ENCODE data around the gene DPP4. TPM values are rescaled to one million over a fixed set of nuclear protein-coding genes. Genes with fewer than 3 reads are reported as not detected.

The DPP4 gene
- total and polyA plus RNA-seq, 2 experiments from 2014 or later = 31.6 to 39.9 TPM

- no peak overlapping the region for H3K9ac ChIP-seq
- no peak for DNase-seq
- TF ChIP-seq EZH2phosphoT487 (IDR thresholded peaks at IDR 0.05; ENCODE audit: insufficient read depth, low read depth) (no peak), EZH2 (IDR thresholded peaks at IDR 0.05; ENCODE audit: insufficient read depth, poor library complexity, severe bottlenecking) (no peak)
- no peaks in the 10 kb centered on the region for H4K20me1 ChIP-seq (ENCODE audit: insufficient read depth)
- no peak overlapping the region for H3K4me3 ChIP-seq
- in situ Hi-C loops (cut with MboI) = no loop called here
- H3K27me3 ChIP-seq (replicated peaks; ENCODE audit: insufficient read depth) = no peaks in the 10 kb centered on the region
- H3K4me2 ChIP-seq (ENCODE audit: unreplicated experiment) = no peak overlapping the region
- H3K36me3 ChIP-seq (ENCODE audit: low read depth) = no peaks in the 10 kb centered on the region
- H3K9me2 ChIP-seq (ENCODE audit: insufficient read depth) = no peaks in the 10 kb centered on the region
- WGBS, 2 experiments (ENCODE audit: low coverage in 1 of 2, low lambda C conversion rate in 2 of 2, missing lambda C conversion rate in 2 of 2) = 96 to 98% methylated on average over 2 of the region's 2 CpGs
- no peaks in the 10 kb centered on the region for H3K9me3 ChIP-seq (ENCODE audit: low read depth)
- no peaks in the 10 kb centered on the region for H3K79me2 ChIP-seq (ENCODE audit: insufficient read depth)
- peaks cover 10% of the 10 kb centered on the region; the same call in 1 of the 2 replicates for H3K4me1 ChIP-seq (ENCODE audit: insufficient read depth)
- H3F3A ChIP-seq (ENCODE audit: insufficient read depth) = no peaks in the 10 kb centered on the region
- H3K27ac ChIP-seq = no peak overlapping the region
- no peak overlapping the region for H2AFZ ChIP-seq
Measured at GRCh38 chr2:161974461-161974860, 99.6 kb downstream of the DPP4 start.

DNA sequence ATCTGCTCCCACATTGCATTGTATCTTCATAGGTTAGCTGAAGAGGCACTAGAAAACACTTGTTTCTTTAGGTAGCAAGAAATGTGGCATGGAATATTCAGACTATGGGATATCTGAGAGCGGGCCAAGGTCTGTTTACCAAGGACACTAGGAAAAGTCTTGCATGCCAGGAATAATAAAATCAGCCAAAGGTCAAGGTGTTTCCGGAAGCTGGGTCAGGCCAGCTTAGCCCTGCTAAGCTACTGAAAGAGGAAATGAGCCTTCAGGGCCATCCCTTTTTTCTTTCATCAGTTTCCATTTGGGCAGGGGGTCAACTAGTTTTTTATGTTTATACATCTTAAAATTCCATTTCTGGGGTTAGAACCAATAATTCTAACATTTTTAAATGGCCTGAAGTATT lies 101.1 kb downstream of the DPP4 start:
- Histone ChIP-seq H2AFZ (no peak overlapping the region), H3K9ac (no peak overlapping the region), H4K20me1 (ENCODE audit: insufficient read depth) (no peaks in the 10 kb centered on the region), H3K27me3 (replicated peaks; ENCODE audit: insufficient read depth) (no peaks in the 10 kb centered on the region), H3K9me2 (ENCODE audit: insufficient read depth) (no peaks in the 10 kb centered on the region), H3K79me2 (ENCODE audit: insufficient read depth) (no peaks in the 10 kb centered on the region), H3K9me3 (ENCODE audit: low read depth) (no peaks in the 10 kb centered on the region), H3K4me3 (no peak overlapping the region), H3K4me2 (ENCODE audit: unreplicated experiment) (no peak overlapping the region), H3K27ac (no peak overlapping the region), H3K36me3 (ENCODE audit: low read depth) (no peaks in the 10 kb centered on the region), H3F3A (ENCODE audit: insufficient read depth) (no peaks in the 10 kb centered on the region), H3K4me1 (ENCODE audit: insufficient read depth) (peaks cover 10% of the 10 kb centered on the region; the same call in 1 of the 2 replicates)
- DNase-seq = no peak
- 70 to 76% methylated on average over 2 of the region's 2 CpGs for WGBS, 2 experiments (ENCODE audit: low coverage in 1 of 2, low lambda C conversion rate in 2 of 2, missing lambda C conversion rate in 2 of 2)
- in situ Hi-C loops (cut with MboI) = no loop called here
- TF ChIP-seq EZH2 (IDR thresholded peaks at IDR 0.05; ENCODE audit: insufficient read depth, poor library complexity, severe bottlenecking) (no peak), EZH2phosphoT487 (IDR thresholded peaks at IDR 0.05; ENCODE audit: insufficient read depth, low read depth) (no peak)

GRCh38 chr2:161972232-161972631 lies 101.8 kb downstream of the DPP4 start:
- Histone ChIP-seq H3F3A (ENCODE audit: insufficient read depth) (no peaks in the 10 kb centered on the region), H3K36me3 (ENCODE audit: low read depth) (no peaks in the 10 kb centered on the region), H3K4me1 (ENCODE audit: insufficient read depth) (peaks cover 8% of the 10 kb centered on the region; the same call in 1 of the 2 replicates), H3K9me2 (ENCODE audit: insufficient read depth) (no peaks in the 10 kb centered on the region), H3K9ac (no peak overlapping the region), H3K27ac (no peak overlapping the region), H3K4me3 (no peak overlapping the region), H3K79me2 (ENCODE audit: insufficient read depth) (no peaks in the 10 kb centered on the region), H4K20me1 (ENCODE audit: insufficient read depth) (no peaks in the 10 kb centered on the region), H2AFZ (no peak overlapping the region), H3K9me3 (ENCODE audit: low read depth) (no peaks in the 10 kb centered on the region), H3K4me2 (ENCODE audit: unreplicated experiment) (no peak overlapping the region), H3K27me3 (replicated peaks; ENCODE audit: insufficient read depth) (no peaks in the 10 kb centered on the region)
- in situ Hi-C loops (cut with MboI) = no loop called here
- TF ChIP-seq EZH2phosphoT487 (IDR thresholded peaks at IDR 0.05; ENCODE audit: insufficient read depth, low read depth) = no peak
- no peak for TF ChIP-seq EZH2 (IDR thresholded peaks at IDR 0.05; ENCODE audit: insufficient read depth, poor library complexity, severe bottlenecking)
- DNase-seq = no peak
- 92 to 94% methylated on average over 1 of the region's 1 CpG for WGBS, 2 experiments (ENCODE audit: low coverage in 1 of 2, low lambda C conversion rate in 2 of 2, missing lambda C conversion rate in 2 of 2)

DNA sequence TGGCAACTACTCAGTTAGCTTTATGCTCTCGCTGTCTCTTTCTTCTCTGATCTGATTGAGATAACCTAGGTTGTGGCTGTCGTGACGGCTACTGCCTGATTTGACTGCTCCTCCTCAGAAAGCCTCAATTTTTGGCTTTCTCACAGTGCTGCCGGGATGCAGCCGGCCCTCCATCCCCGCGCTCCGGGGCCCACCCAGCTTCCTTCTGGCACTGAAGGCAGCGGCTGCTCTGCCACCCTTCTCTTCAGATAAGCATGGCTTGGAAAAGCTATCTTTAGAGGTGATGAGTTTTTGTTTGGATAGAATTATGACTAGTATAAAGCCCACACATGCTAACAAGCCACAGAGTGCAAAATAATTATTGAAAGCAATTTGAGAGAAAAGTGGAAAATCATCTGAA lies 102.5 kb downstream of the DPP4 start:
- H3K9me3 ChIP-seq (ENCODE audit: low read depth) = no peaks in the 10 kb centered on the region
- no peak overlapping the region for H3K27ac ChIP-seq
- WGBS, 2 experiments (ENCODE audit: low coverage in 1 of 2, low lambda C conversion rate in 2 of 2, missing lambda C conversion rate in 2 of 2) = 65 to 76% methylated on average over 9 of the region's 9 CpGs
- no peaks in the 10 kb centered on the region for H3K79me2 ChIP-seq (ENCODE audit: insufficient read depth)
- no peaks in the 10 kb centered on the region for H3K36me3 ChIP-seq (ENCODE audit: low read depth)
- no peak overlapping the region for H3K4me2 ChIP-seq (ENCODE audit: unreplicated experiment)
- DNase-seq = no peak
- no peak overlapping the region for H3K9ac ChIP-seq
- no peak overlapping the region for H3K4me3 ChIP-seq
- H3F3A ChIP-seq (ENCODE audit: insufficient read depth) = no peaks in the 10 kb centered on the region
- no peaks in the 10 kb centered on the region for H3K27me3 ChIP-seq (replicated peaks; ENCODE audit: insufficient read depth)
- peaks cover under 1% of the 10 kb centered on the region; the same call in 1 of the 2 replicates for H3K4me1 ChIP-seq (ENCODE audit: insufficient read depth)
- no peaks in the 10 kb centered on the region for H3K9me2 ChIP-seq (ENCODE audit: insufficient read depth)
- H4K20me1 ChIP-seq (ENCODE audit: insufficient read depth) = no peaks in the 10 kb centered on the region
- in situ Hi-C loops (cut with MboI) = no loop called here
- H2AFZ ChIP-seq = no peak overlapping the region
- TF ChIP-seq EZH2phosphoT487 (IDR thresholded peaks at IDR 0.05; ENCODE audit: insufficient read depth, low read depth) (no peak), EZH2 (IDR thresholded peaks at IDR 0.05; ENCODE audit: insufficient read depth, poor library complexity, severe bottlenecking) (no peak)

DNA sequence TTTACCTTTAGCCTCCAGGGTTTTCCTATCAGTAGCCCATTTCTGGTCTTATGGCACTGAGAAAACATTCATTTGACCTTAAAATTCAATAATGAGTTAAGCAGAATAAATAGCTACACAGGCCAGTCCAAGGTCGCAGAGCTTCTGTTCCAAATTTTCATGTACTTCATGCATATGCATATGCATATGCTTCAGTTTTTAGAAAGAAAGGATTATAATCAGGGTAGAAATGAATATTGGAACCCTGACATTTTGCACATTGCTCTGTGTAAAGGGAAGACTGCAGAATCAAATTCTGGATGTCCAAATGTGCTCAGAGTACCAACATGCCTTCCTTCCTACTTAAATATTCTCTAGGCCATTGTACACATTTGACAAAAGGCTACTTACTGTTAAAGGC lies 104.9 kb downstream of the DPP4 start:
- in situ Hi-C loops (cut with MboI) = no loop called here
- 88 to 91% methylated on average over 1 of the region's 1 CpG for WGBS, 2 experiments (ENCODE audit: low coverage in 1 of 2, low lambda C conversion rate in 2 of 2, missing lambda C conversion rate in 2 of 2)
- H3K79me2 ChIP-seq (ENCODE audit: insufficient read depth) = no peaks in the 10 kb centered on the region

More for the DNA sequence above, 104.9 kb downstream of the DPP4 start:
- H3F3A ChIP-seq (ENCODE audit: insufficient read depth) = no peaks in the 10 kb centered on the region
- H3K4me3 ChIP-seq = no peak overlapping the region
- no peak for DNase-seq
- no peaks in the 10 kb centered on the region for H4K20me1 ChIP-seq (ENCODE audit: insufficient read depth)
- no peak overlapping the region for H3K4me2 ChIP-seq (ENCODE audit: unreplicated experiment)
- no peaks in the 10 kb centered on the region for H3K9me3 ChIP-seq (ENCODE audit: low read depth)
- no peaks in the 10 kb centered on the region for H3K27me3 ChIP-seq (replicated peaks; ENCODE audit: insufficient read depth)
- H3K9ac ChIP-seq = no peak overlapping the region
- no peaks in the 10 kb centered on the region for H3K4me1 ChIP-seq (ENCODE audit: insufficient read depth)
- no peaks in the 10 kb centered on the region for H3K9me2 ChIP-seq (ENCODE audit: insufficient read depth)
- TF ChIP-seq EZH2phosphoT487 (IDR thresholded peaks at IDR 0.05; ENCODE audit: insufficient read depth, low read depth) (no peak), EZH2 (IDR thresholded peaks at IDR 0.05; ENCODE audit: insufficient read depth, poor library complexity, severe bottlenecking) (no peak)
- no peak overlapping the region for H2AFZ ChIP-seq
- H3K27ac ChIP-seq = no peak overlapping the region
- H3K36me3 ChIP-seq (ENCODE audit: low read depth) = no peaks in the 10 kb centered on the region
